OCI-LY3 (cell line): ENCODE measurements around the gene HDAC6.

Experiments
- H2AFZ ChIP-seq: fragments of 200-600, 300-600 bp; shearing (Covaris generic); 2 replicates; pipeline ENCODE4 v1.6.0; 2014; ENCODE audit warnings: antibody characterized with exemption, low read depth, low read length
- H3K27ac ChIP-seq: fragments of 200-600, 300-600 bp; sonication (generic); 2 replicates; pipeline ENCODE4 v1.5.1; 2014; ENCODE audit warnings: mild to moderate bottlenecking, low read length, moderate library complexity, mixed read lengths
- H3K27me3 ChIP-seq: fragments of 200-600, 300-600 bp; sonication (generic); 2 replicates; pipeline ENCODE4 v1.6.1; 2014; ENCODE audit warnings: low read depth, low read length, mixed read lengths
- H3K36me3 ChIP-seq: fragments of 200-600, 300-600 bp; sonication (generic); replicated peaks from 2 replicates; pipeline ENCODE3; 2014; ENCODE audit warnings: low read depth, low read length, mixed read lengths
- H3K4me1 ChIP-seq: fragments of 300-600, 200-600 bp; sonication (generic); 2 replicates; pipeline ENCODE4 v1.6.1; 2014; ENCODE audit warnings: low read length, mixed read lengths
- H3K4me2 ChIP-seq: fragments of 200-600, 300-600 bp; sonication (generic); 2 replicates; pipeline ENCODE4 v1.6.1; 2014; ENCODE audit warnings: low read length, mixed read lengths
- H3K4me3 ChIP-seq: fragments of 300-600, 200-600 bp; sonication (generic); 2 replicates; pipeline ENCODE4 v1.5.1; 2014; ENCODE audit warnings: antibody characterized with exemption, mild to moderate bottlenecking, low read length, moderate library complexity
- H3K79me2 ChIP-seq: fragments of 300-600, 200-600 bp; shearing (Covaris generic); 2 replicates; pipeline ENCODE4 v1.6.1; 2014; ENCODE audit warnings: mild to moderate bottlenecking, low read length, mixed read lengths
- H3K9ac ChIP-seq: fragments of 300-600, 200-600 bp; shearing (Covaris generic); 2 replicates; pipeline ENCODE4 v1.6.0; 2014; ENCODE audit warnings: mild to moderate bottlenecking, low read length, moderate library complexity
- H3K9me3 ChIP-seq: fragments of 200-600, 300-600 bp; shearing (Covaris generic); 2 replicates; pipeline ENCODE4 v1.6.1; 2014; ENCODE audit warnings: low read length, mixed read lengths; ENCODE audit not compliant: insufficient read depth
- H4K20me1 ChIP-seq: fragments of 200-600, 300-600 bp; sonication (generic); 2 replicates; pipeline ENCODE4 v1.6.1; 2016; ENCODE audit warnings: low read length, mixed read lengths; ENCODE audit not compliant: insufficient read depth
- CTCF ChIP-seq: fragments of 200-600, 300-600 bp; sonication (generic); IDR thresholded peaks from 2 replicates; pipeline ENCODE4 v1.5.1; 2014; ENCODE audit warnings: antibody characterized with exemption, low read length, low read depth
- EZH2phosphoT487 ChIP-seq: fragments of 200-600 bp; shearing (Covaris generic); IDR thresholded peaks from 2 replicates; pipeline ENCODE4 v1.6.1; 2018; ENCODE audit warnings: antibody characterized with exemption, mixed run types, low read depth

Gene HDAC6

GRCh38 chrX:48793935-48794334 is 7.9 kb upstream of the HDAC6 start:
- H3K36me3 ChIP-seq, result no peaks in the 10 kb centered on the region
- H2AFZ ChIP-seq, result no peak overlapping the region
- H3K27me3 ChIP-seq, result no peaks in the 10 kb centered on the region
- no peaks in the 10 kb centered on the region for H4K20me1 ChIP-seq
- H3K4me2 ChIP-seq, result no peak overlapping the region
- H3K27ac ChIP-seq, result no peak overlapping the region
- no peak overlapping the region for H3K4me3 ChIP-seq
- no peaks in the 10 kb centered on the region for H3K9me3 ChIP-seq
- TF ChIP-seq CTCF (no peak), EZH2phosphoT487 (no peak)
- no peaks in the 10 kb centered on the region for H3K79me2 ChIP-seq
- H3K9ac ChIP-seq, result no peak overlapping the region
- H3K4me1 ChIP-seq, result no peaks in the 10 kb centered on the region

- Histone ChIP-seq H3K36me3 (no peaks in the 10 kb centered on the region), H3K9ac (no peak overlapping the region), H3K27ac (no peak overlapping the region), H3K9me3 (no peaks in the 10 kb centered on the region), H3K4me3 (no peak overlapping the region), H2AFZ (no peak overlapping the region), H4K20me1 (no peaks in the 10 kb centered on the region), H3K4me2 (no peak overlapping the region), H3K4me1 (no peaks in the 10 kb centered on the region), H3K79me2 (no peaks in the 10 kb centered on the region), H3K27me3 (no peaks in the 10 kb centered on the region)
- TF ChIP-seq CTCF (no peak), EZH2phosphoT487 (no peak)
Observed at GRCh38 chrX:48794340-48794910, 7.4 kb upstream of the HDAC6 start.

GRCh38 chrX:48794911-48795515 is 6.9 kb upstream of the HDAC6 start:
- no peak overlapping the region for H3K4me3 ChIP-seq
- H3K9me3 ChIP-seq, result no peaks in the 10 kb centered on the region
- H2AFZ ChIP-seq, result no peak overlapping the region
- H3K79me2 ChIP-seq, result no peaks in the 10 kb centered on the region
- H3K27ac ChIP-seq, result no peak overlapping the region
- no peak overlapping the region for H3K9ac ChIP-seq
- no peaks in the 10 kb centered on the region for H3K27me3 ChIP-seq
- no peak overlapping the region for H3K4me2 ChIP-seq
- H3K4me1 ChIP-seq, result no peaks in the 10 kb centered on the region
- TF ChIP-seq CTCF (no peak), EZH2phosphoT487 (no peak)
- no peaks in the 10 kb centered on the region for H3K36me3 ChIP-seq
- no peaks in the 10 kb centered on the region for H4K20me1 ChIP-seq

- Histone ChIP-seq H4K20me1 (no peaks in the 10 kb centered on the region), H3K9me3 (no peaks in the 10 kb centered on the region)
Observed at GRCh38 chrX:48798318-48798717, 3.5 kb upstream of the HDAC6 start.

More at GRCh38 chrX:48798318-48798717, 3.5 kb upstream of the HDAC6 start:
- no peak overlapping the region for H2AFZ ChIP-seq
- no peak overlapping the region for H3K4me2 ChIP-seq
- no peaks in the 10 kb centered on the region for H3K36me3 ChIP-seq
- H3K9ac ChIP-seq, result no peak overlapping the region
- peaks cover 11% of the 10 kb centered on the region for H3K4me1 ChIP-seq
- H3K27me3 ChIP-seq, result no peaks in the 10 kb centered on the region
- H3K4me3 ChIP-seq, result no peak overlapping the region
- H3K79me2 ChIP-seq, result peaks cover 9% of the 10 kb centered on the region; the same call in 1 of the 2 replicates
- no peak overlapping the region for H3K27ac ChIP-seq
- TF ChIP-seq EZH2phosphoT487 (no peak), CTCF (no peak)
